ENCODE data around the gene TFR2. TPM values are rescaled to one million over a fixed set of nuclear protein-coding genes. Genes with fewer than 3 reads are reported as not detected.

TFR2 gene
- total and polyA plus RNA-seq, 2 of the 13 experiments (the other 11 are each of a cell fraction or from before 2014, with no cell fraction given): 36.9 to 64.2 TPM

- H3K4me1 ChIP-seq (ENCODE audit: insufficient read depth, low read length): peaks cover 44% of the 10 kb centered on the region
- intact Hi-C loops (cut with micrococcal nuclease; ENCODE audit: unreplicated experiment): no loop called here
- H3K36me3 ChIP-seq (replicated peaks in 1 of 2; ENCODE audit: control insufficient read depth in 1 of 2, insufficient read depth in 2 of 2, low read length in 2 of 2): peaks cover 5 to 15% of the 10 kb centered on the region in 2 experiments; a peak in 1 of 5 replicates
- FAIRE-seq (no peak), ATAC-seq (no peak), DNase-seq (ENCODE audit: low spot score) (no peak)
- no peaks in the 10 kb centered on the region for H3K9me3 ChIP-seq (ENCODE audit: low read length)
- no peaks in the 10 kb centered on the region for H3K79me2 ChIP-seq (ENCODE audit: insufficient read depth, low read length)
- peak within 1 kb of the TSS; percentile 78 for H3K4me2 ChIP-seq (ENCODE audit: low read depth, low read length)
- ChIA-PET POLR2A (no interaction called here), CTCF (ENCODE audit: low intra/inter-chr PET ratio, low total read pairs) (interaction anchor here (1.3 kb wide), 1 partner anchor 14 kb away, joined by 4 read pairs; no protein-coding TSS in a partner anchor)
- peak within 1 kb of the TSS; percentile 77; the same call in 1 of the 2 replicates for H3K9ac ChIP-seq (ENCODE audit: insufficient read depth, low read depth, low read length)
- WGBS (ENCODE audit: low lambda C conversion rate): 95% methylated on average over 58 of the region's 70 CpGs
- H4K20me1 ChIP-seq (ENCODE audit: insufficient read depth, low read length): no peaks in the 10 kb centered on the region
- no peak within 1 kb of the TSS for H3K27ac ChIP-seq (ENCODE audit: extremely low read length, insufficient read depth, low read length)
- no TSS peak for BruUV-seq (replicated peaks)
- in situ Hi-C loops (cut with HindIII; ENCODE audit: extremely low pct_ligation_motif_present, low pct_unique_long_range_greater_than_20kb): no loop called here
- H3K4me3 ChIP-seq (replicated peaks in 1 of 3; ENCODE audit: insufficient read depth in 1 of 3, low read depth in 2 of 3, low read length in 3 of 3): no peak within 1 kb of the TSS; a peak in 1 of 6 replicates
- H2AFZ ChIP-seq (ENCODE audit: low read length): no peak within 1 kb of the TSS
- no peaks in the 10 kb centered on the region for H3K27me3 ChIP-seq (ENCODE audit: control insufficient read depth in 1 of 2, insufficient read depth in 2 of 2, low read length in 2 of 2)
- peak; percentile 37; the same call in 1 of the 2 replicates for TF ChIP-seq HNRNPL (IDR thresholded peaks at IDR 0.05; ENCODE audit: low read depth, low read length)
- TF ChIP-seq ZNF160 (CRISPR knock-in tag; IDR thresholded peaks at IDR 0.05): no peak
- no peak for TF ChIP-seq HNRNPLL (IDR thresholded peaks at IDR 0.05; ENCODE audit: low read depth, low read length, poor library complexity, severe bottlenecking)
- TF ChIP-seq SNAI1 (CRISPR knock-in tag; IDR thresholded peaks at IDR 0.05; ENCODE audit: borderline replicate concordance): no peak
- TF ChIP-seq ZMYM3 (CRISPR knock-in tag; IDR thresholded peaks at IDR 0.05): no peak
- TF ChIP-seq FOSL1 (CRISPR knock-in tag; IDR thresholded peaks at IDR 0.05; ENCODE audit: borderline replicate concordance): no peak
- TF ChIP-seq AGO1 (IDR thresholded peaks at IDR 0.05; ENCODE audit: low read depth, low read length, poor library complexity, severe bottlenecking): peak; percentile 99
- peak; percentile 47; the same call in 1 of the 2 replicates for TF ChIP-seq POLR2G (IDR thresholded peaks at IDR 0.05; ENCODE audit: low read depth, low read length)
- no peak for TF ChIP-seq CEBPG (CRISPR knock-in tag; IDR thresholded peaks at IDR 0.05)
- TF ChIP-seq PCBP1 (IDR thresholded peaks at IDR 0.05; ENCODE audit: borderline replicate concordance, low read depth, low read length): 0 out of 2 replicates have a peak, but pooled peaks have one; percentile 74
- TF ChIP-seq ZUFSP (CRISPR knock-in tag; IDR thresholded peaks at IDR 0.05; ENCODE audit: borderline replicate concordance): no peak
- TF ChIP-seq FOXA3 (CRISPR knock-in tag; IDR thresholded peaks at IDR 0.05): no peak
- TF ChIP-seq ZBTB33 (CRISPR knock-in tag; IDR thresholded peaks at IDR 0.05): peak; percentile 98
- TF ChIP-seq FIP1L1 (IDR thresholded peaks at IDR 0.05; ENCODE audit: borderline replicate concordance, insufficient read depth, low read depth, low read length): peak; percentile 96
- peak; percentile 24 for TF ChIP-seq TAF15 (IDR thresholded peaks at IDR 0.05; ENCODE audit: low read depth, low read length, poor library complexity, severe bottlenecking)
- no peak for TF ChIP-seq SETDB1 (CRISPR knock-in tag; IDR thresholded peaks at IDR 0.05; ENCODE audit: borderline replicate concordance)
- TF ChIP-seq IRF2 (CRISPR knock-in tag; IDR thresholded peaks at IDR 0.05): no peak
Measured at GRCh38 chr7:100573691-100574361, 67.5 kb downstream of the TFR2 start, which contains the start of gene SAP25. Gene SAP25 (minus strand): TSS chr7:100573900. CDS start chr7:100573742, 158 bp downstream.
